Pons (tissue), 1 donor: ENCODE data around the gene ABI2.
"Not testable (repeated sequence)": the region's sequence is repeated elsewhere in the genome, so short reads cannot be mapped to it uniquely, and the experiment has no call there.

Experiments used
- DNase-seq: peaks from one replicate; pipeline ENCODE4 v3.0.0-alpha.2; 2016; ENCODE audit warnings: low spot score

Gene ABI2

GRCh38 chr2:203327901-203328759, at the start of gene ABI2:
Gene ABI2 (plus strand): TSS chr2:203328394. CDS start chr2:203328515, 121 bp downstream.
- peak; percentile 84 for DNase-seq

DNA sequence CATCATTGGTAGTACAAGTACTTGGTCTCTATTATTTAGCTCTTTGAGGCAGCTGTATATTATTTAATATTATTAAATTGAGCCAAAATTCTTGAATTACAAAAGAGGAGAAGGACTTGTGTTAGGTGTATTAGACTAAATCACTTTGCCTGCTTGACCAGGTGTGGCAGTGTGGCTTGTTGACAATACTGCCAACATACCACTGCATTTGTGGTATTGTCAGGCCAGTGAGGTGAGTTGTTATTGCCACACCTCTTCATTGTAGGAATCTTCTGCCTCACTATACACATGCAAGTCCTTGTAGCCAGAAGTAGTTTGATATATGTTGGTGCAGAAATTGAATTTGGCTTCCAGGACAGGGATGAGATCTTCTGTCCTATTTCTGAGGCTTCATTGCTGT, 48.9 kb upstream of the ABI2 start:
- DNase-seq, result no peak

DNA sequence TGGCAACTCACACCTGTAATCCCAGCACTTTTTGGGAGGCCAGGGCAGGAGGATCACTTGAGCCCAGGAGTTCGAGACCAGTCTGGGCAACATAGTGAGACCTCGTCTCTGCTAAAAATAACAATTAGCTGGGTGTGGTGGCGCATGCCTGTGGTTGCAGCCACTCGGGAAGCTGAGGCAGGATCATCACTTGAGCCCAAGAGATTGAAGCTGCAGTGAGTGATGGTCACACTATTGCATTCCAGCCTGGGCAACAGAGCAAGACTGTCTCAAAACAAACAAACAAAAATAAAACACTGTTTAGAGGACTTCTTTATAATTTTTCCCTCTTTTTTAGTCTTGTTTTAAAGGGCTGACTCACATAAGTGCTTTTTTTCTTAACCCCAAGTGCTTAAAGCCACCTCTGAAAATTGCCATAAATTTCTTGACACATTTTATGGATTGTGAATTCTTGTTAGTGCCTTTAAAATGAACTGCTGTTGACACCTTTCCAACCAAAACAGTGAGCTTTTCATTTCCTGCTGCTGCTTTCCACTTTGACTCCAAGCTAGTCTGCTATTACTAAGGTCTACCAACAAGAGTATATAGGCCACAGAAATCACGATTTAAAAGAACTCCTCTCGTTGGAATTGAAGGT, 47.6 kb upstream of the ABI2 start:
- no peak for DNase-seq

- no peak for DNase-seq
Observed at GRCh38 chr2:203282101-203282500, 46.1 kb upstream of the ABI2 start.

GRCh38 chr2:203286532-203286931, 41.7 kb upstream of the ABI2 start:
- DNase-seq, result no peak

DNA sequence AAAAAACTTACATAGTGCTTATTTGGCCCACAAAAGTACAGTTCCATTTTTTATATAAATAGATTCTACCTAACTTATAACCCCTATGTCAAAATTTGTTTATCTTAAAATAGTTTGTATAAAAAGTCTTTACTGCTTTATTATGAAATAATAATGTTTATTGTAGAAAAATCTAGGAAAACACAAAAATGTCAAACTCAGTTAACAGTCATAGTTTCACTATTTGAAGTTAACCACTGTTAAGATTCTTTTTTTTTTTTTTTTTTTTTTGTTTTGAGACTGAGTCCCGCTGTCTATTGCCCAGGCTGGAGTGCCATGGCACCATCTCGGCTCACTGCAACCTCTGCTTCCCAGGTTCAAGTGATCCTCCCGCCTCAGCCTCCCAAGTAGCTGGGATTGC, 26.5 kb upstream of the ABI2 start:
- DNase-seq, result no peak

GRCh38 chr2:203302586-203302985, 25.6 kb upstream of the ABI2 start:
- DNase-seq, result not testable (repeated sequence)

DNA sequence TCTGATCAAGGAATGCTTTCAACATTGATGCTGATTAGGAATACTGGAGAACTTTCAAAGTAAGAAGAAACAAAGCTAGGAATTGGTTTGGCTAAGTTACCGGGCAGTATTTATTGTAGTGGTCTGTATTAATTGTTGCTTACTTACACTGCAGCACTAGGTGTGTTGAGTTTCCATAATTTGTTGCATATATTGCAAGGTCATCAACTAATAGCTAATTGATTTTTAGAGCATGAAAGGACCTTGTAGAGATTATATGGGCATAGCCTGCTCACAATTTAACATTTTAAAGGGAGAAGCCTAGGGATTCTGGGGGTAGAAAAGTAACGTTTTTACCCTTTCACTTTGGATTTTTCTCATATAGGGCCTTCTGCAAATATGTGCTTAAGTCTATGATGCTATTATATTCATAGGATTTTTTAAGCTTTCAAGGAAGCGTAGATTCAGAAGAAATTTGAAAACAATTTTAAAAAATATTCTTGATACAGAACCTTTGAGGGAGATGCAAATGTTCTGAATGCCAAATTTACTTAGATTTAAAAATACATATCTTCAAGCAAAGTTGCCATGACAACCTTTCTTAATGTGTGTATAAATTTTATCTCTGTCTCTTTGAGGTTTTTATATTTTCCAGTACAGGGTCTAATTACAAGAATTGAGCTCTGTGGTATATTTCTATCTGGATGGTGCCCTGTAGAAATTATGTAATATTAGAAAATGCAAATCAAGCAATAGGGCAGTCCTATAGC, 17.3 kb upstream of the ABI2 start:
- no peak for DNase-seq

- DNase-seq, result no peak
Observed at GRCh38 chr2:203326356-203326755, 1.8 kb upstream of the ABI2 start.

DNA sequence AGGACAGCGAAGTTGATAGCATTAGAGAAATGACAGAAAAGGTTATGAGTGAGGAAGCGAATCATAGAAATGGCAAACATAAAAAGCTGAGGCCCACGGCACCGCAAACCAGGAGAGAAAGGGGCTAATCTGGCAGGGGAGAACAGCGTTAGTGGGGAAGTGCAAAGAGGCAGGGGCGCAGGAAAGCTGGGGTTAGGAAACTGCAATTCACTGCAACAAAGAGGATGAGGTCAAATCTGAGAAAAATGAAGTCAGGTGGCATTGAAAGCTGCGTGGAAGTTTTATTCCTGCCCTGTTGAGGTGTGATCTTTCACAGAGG, 653 bp upstream of the ABI2 start:
- DNase-seq, result no peak

- peak; percentile 43 for DNase-seq
Observed at GRCh38 chr2:203328760-203329540, 756 bp downstream of the ABI2 start.

DNA sequence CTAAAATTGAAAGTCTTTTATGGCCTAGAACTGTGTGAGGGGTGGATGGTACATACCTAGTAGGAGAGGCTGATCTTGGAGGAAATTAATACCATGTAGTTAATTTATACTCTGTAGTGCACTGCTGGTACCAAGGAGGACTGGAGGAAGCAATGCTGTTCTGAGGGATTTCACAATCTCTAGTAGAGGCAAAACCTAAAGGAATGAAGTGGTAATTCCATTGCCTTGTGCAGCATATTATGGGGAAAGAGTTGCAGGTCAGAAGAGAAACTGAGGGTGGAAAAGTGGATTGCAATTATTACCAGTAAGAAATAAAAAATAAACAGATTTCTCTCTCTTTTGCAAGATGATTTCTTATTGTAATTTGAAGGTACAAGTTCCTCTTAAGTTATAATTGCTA, 2.2 kb downstream of the ABI2 start:
- no peak for DNase-seq

DNA sequence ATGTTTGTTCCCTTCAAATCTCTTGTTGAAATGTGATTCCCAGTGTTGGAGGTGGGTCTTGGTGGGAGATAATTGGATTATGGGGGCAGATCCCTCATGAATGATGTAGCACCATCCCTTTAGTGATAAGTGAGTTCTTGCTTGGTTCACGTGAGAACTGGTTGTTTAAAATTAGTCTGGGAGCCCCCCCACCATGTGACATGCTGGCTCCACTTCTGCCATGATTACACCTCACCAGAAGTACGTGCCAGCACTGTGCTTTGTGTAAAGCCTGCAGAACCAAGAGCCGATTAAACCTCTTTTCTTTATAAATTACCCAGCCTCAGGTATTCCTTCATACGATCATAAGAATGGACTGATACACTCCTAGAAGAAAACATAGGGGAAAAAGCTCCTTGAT, 10.1 kb downstream of the ABI2 start:
- DNase-seq, result no peak

- DNase-seq, result no peak
Observed at GRCh38 chr2:203340791-203341487, 12.7 kb downstream of the ABI2 start.

GRCh38 chr2:203341741-203342310, 13.6 kb downstream of the ABI2 start:
- no peak for DNase-seq

DNA sequence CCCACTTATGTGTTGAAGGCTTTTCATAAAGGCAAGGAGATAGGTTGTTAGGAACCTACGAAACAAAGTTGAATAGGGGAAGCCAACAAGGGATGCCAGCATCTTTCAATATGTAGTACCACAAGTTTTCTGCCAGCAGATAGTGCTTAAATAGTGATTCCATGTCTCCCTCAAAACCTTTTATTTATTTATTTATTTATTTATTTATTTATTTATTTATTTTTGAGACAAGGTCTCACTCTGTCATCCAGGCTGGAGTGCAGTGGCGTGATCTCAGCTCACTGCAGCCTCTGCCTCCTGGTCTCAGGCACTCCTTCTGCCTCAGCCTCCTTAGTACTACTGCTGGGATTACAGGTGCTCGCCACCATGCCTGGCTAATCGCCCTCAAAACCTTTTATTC, 14.2 kb downstream of the ABI2 start:
- DNase-seq, result not testable (repeated sequence)

GRCh38 chr2:203344667-203345066, 16.5 kb downstream of the ABI2 start:
- DNase-seq, result no peak

DNA sequence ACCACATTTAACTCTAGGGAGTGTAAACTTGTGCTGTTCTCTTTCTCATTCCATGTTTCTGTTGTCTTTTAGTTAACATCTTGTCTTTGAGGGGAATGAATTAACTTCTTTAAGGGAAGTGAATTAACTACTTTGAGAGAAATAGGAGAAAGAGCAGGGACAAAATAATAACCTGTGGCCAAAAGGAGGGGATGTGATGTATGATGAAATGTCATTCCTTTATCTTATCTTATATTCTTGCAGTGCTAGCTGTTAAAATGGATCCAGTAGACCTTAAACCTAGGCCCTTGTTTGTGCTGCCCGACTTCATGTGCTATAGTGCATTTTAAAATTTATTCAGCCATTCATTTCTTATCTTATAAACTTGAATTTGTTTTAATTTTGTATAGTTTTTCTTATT, 18.4 kb downstream of the ABI2 start:
- DNase-seq, result no peak

DNA sequence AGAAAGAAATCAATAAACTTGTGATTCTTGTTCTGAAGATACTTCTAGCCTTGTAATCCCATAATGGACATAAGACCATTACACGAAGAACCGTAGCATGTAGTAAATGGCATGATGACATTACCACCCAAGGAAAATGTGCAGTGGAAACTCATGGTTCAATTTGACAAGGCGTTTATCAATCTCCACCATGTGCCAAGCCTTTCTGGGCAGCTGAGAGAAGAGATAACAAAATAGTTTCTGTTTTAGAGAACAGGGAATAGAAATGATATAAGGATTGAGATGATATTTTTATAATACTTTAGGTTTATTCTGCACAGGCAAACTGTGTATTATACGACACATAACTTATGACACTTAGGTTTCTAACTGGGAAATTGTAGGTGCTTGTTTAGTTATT, 19.2 kb downstream of the ABI2 start:
- no peak for DNase-seq

DNA sequence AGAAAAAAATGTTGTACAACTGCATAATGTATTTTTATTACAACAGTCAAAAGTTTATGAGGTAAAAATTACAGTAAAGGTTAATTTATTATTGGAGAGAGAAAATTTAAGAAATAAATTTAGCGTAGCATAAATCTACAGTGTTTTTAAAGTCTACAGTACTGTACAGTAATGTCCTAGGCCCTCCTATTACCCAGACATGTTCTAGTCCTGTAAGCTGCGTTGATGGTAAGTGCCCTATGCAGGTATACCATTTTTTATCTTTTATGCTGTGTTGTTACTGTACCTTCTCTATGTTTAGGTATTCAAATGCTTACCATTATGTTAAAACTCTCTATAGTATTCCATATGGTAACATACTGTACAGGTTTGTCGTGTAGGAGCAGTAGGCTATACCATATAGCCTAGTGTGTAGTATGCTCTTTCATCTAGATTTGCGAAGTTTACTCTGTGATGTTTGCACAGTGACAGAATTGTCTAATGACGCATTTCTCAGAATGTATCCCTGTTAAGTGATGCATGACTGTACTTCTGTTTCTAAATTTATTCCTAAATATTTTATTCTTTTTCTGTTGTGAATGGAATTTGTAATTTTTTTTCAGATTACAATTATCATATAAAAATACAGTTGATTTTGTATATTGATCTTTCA, 24.5 kb downstream of the ABI2 start:
- DNase-seq, result no peak

GRCh38 chr2:203354966-203355365, 26.8 kb downstream of the ABI2 start:
- no peak for DNase-seq
